Measurements from ENCODE around the gene ATP11A.

The ATP11A gene

GRCh38 chr13:112917737-112918136, 227.9 kb downstream of the ATP11A start:
- DNase-seq: no peak

GRCh38 chr13:112918266-112918665, 228.4 kb downstream of the ATP11A start:
- no peak for DNase-seq

- no peak for DNase-seq
Observed at GRCh38 chr13:112918746-112919145, 228.9 kb downstream of the ATP11A start.

GRCh38 chr13:112923962-112924361, 234.1 kb downstream of the ATP11A start:
- no peak for DNase-seq

- DNase-seq: no peak
Observed at GRCh38 chr13:112924365-112924764, 234.5 kb downstream of the ATP11A start.

GRCh38 chr13:112926003-112926402, 236.2 kb downstream of the ATP11A start:
- no peak for DNase-seq

- DNase-seq: no peak
Observed at GRCh38 chr13:112926993-112927392, 237.2 kb downstream of the ATP11A start.

- DNase-seq: no peak
Observed at GRCh38 chr13:112928020-112928971, 238.5 kb downstream of the ATP11A start.

- no peak for DNase-seq
Observed at GRCh38 chr13:112928972-112929782, 239.3 kb downstream of the ATP11A start.

GRCh38 chr13:112929783-112930055, 239.9 kb downstream of the ATP11A start:
- no peak for DNase-seq

GRCh38 chr13:112930192-112930591, 240.4 kb downstream of the ATP11A start:
- DNase-seq: no peak

GRCh38 chr13:112931028-112931934, 241.4 kb downstream of the ATP11A start:
- DNase-seq: peak; percentile 76

- no peak for DNase-seq
Observed at GRCh38 chr13:112932971-112933370, 243.1 kb downstream of the ATP11A start.

GRCh38 chr13:112933649-112934048, 243.8 kb downstream of the ATP11A start:
- no peak for DNase-seq

- DNase-seq: no peak
Observed at GRCh38 chr13:112934078-112934477, 244.2 kb downstream of the ATP11A start.
